ENCODE measurements around the gene PLCH1. TPM values are rescaled to one million over a fixed set of nuclear protein-coding genes. Genes with fewer than 3 reads are reported as not detected.

PLCH1 gene
- total and polyA plus RNA-seq, 2 experiments from 2014 or later, result 8.1 to 25.3 TPM

DNA sequence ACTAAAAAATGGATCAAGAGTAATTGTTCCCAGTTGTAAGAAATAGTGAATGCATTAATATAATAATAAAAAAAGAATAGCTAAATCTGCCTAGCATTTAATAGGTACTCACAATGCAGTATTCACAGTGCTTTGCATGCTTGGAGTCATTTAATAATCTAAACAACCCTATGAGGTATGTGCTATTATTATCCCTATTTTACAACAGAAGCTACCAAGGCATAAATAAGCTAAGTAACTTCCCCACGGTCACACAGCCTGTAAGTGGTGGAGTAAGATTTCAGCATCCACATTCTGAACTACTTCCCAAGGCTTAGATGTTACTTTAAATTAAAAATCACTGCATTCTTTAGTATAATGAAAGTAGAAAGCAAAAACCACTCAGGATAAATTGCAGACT lies 102.9 kb downstream of the PLCH1 start (continued):
- TF ChIP-seq CTCF (conservative IDR thresholded peaks at IDR 0.05; ENCODE audit: low read depth in 2 of 2) (no peak), CREB1 (CRISPR knock-in tag; IDR thresholded peaks at IDR 0.05; ENCODE audit: low read depth) (no peak), ETS1 (IDR thresholded peaks at IDR 0.05) (no peak)
- TF ChIP-seq, protein P1, sequence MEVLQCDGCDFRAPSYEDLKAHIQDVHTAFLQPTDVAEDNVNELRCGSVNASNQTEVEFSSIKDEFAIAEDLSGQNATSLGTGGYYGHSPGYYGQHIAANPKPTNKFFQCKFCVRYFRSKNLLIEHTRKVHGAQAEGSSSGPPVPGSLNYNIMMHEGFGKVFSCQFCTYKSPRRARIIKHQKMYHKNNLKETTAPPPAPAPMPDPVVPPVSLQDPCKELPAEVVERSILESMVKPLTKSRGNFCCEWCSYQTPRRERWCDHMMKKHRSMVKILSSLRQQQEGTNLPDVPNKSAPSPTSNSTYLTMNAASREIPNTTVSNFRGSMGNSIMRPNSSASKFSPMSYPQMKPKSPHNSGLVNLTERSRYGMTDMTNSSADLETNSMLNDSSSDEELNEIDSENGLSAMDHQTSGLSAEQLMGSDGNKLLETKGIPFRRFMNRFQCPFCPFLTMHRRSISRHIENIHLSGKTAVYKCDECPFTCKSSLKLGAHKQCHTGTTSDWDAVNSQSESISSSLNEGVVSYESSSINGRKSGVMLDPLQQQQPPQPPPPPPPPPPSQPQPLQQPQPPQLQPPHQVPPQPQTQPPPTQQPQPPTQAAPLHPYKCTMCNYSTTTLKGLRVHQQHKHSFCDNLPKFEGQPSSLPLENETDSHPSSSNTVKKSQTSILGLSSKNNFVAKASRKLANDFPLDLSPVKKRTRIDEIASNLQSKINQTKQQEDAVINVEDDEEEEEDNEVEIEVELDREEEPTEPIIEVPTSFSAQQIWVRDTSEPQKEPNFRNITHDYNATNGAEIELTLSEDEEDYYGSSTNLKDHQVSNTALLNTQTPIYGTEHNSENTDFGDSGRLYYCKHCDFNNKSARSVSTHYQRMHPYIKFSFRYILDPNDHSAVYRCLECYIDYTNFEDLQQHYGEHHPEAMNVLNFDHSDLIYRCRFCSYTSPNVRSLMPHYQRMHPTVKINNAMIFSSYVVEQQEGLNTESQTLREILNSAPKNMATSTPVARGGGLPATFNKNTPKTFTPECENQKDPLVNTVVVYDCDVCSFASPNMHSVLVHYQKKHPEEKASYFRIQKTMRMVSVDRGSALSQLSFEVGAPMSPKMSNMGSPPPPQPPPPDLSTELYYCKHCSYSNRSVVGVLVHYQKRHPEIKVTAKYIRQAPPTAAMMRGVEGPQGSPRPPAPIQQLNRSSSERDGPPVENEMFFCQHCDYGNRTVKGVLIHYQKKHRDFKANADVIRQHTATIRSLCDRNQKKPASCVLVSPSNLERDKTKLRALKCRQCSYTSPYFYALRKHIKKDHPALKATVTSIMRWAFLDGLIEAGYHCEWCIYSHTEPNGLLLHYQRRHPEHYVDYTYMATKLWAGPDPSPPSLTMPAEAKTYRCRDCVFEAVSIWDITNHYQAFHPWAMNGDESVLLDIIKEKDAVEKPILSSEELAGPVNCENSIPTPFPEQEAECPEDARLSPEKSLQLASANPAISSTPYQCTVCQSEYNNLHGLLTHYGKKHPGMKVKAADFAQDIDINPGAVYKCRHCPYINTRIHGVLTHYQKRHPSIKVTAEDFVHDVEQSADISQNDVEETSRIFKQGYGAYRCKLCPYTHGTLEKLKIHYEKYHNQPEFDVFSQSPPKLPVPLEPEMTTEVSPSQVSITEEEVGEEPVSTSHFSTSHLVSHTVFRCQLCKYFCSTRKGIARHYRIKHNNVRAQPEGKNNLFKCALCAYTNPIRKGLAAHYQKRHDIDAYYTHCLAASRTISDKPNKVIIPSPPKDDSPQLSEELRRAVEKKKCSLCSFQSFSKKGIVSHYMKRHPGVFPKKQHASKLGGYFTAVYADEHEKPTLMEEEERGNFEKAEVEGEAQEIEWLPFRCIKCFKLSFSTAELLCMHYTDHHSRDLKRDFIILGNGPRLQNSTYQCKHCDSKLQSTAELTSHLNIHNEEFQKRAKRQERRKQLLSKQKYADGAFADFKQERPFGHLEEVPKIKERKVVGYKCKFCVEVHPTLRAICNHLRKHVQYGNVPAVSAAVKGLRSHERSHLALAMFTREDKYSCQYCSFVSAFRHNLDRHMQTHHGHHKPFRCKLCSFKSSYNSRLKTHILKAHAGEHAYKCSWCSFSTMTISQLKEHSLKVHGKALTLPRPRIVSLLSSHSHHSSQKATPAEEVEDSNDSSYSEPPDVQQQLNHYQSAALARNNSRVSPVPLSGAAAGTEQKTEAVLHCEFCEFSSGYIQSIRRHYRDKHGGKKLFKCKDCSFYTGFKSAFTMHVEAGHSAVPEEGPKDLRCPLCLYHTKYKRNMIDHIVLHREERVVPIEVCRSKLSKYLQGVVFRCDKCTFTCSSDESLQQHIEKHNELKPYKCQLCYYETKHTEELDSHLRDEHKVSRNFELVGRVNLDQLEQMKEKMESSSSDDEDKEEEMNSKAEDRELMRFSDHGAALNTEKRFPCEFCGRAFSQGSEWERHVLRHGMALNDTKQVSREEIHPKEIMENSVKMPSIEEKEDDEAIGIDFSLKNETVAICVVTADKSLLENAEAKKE (CRISPR knock-in tag; IDR thresholded peaks at IDR 0.05), result no peak

DNA sequence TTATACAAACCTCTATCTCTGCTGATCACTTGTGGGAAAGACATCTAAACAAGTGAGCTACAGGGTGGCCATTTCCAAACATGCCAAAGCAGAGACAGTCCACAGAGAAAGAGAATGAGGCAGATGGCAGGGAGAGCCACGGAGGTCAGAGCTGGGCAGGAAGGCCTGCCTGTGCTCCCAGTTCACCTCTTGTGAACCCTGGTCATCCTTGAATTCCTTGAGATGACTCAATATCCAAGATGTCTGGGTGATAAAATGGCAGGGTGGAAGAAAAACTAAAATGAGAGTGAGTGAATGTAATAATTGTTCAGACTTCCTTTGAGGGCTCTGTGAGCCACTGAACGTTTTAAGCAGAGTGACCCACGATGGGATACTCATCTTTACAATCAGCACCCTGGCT lies 104.8 kb downstream of the PLCH1 start:
- Histone ChIP-seq H3K9me2 (ENCODE audit: insufficient read depth) (peaks cover 4% of the 10 kb centered on the region; the same call in 1 of the 2 replicates), H3F3A (replicated peaks; ENCODE audit: low read depth) (no peaks in the 10 kb centered on the region), H3K27ac (ENCODE audit: low read depth) (no peak overlapping the region), H3K36me3 (ENCODE audit: insufficient read depth) (no peaks in the 10 kb centered on the region), H4K20me1 (replicated peaks; ENCODE audit: insufficient read depth) (no peaks in the 10 kb centered on the region), H3K4me2 (no peak overlapping the region), H3K4me3 (no peak overlapping the region), H3K4me1 (ENCODE audit: insufficient read depth) (peaks cover 15% of the 10 kb centered on the region), H3K79me2 (replicated peaks; ENCODE audit: insufficient read depth) (peaks cover 3% of the 10 kb centered on the region), H2AFZ (no peak overlapping the region), H3K27me3 (ENCODE audit: insufficient read depth) (no peaks in the 10 kb centered on the region)
- H3K4me3 Mint-ChIP-seq, result no peak overlapping the region
- peaks cover 15% of the 10 kb centered on the region for H3K4me1 Mint-ChIP-seq
- H3K36me3 Mint-ChIP-seq (ENCODE audit: low read depth), result no peaks in the 10 kb centered on the region; the same call in 2 of the 3 replicates
- H3K27me3 Mint-ChIP-seq (ENCODE audit: insufficient read depth, low read depth, poor library complexity), result no peaks in the 10 kb centered on the region
- ATAC-seq (no peak), DNase-seq (ENCODE audit: low spot score) (no peak)
- peak overlapping the region; percentile 60 for H3K27ac Mint-ChIP-seq
- no peaks in the 10 kb centered on the region for H3K9me3 Mint-ChIP-seq
- no peak for TF ChIP-seq NANOG (IDR thresholded peaks at IDR 0.05; ENCODE audit: borderline replicate concordance)
- no peak for TF ChIP-seq ZNF114 (CRISPR knock-in tag; IDR thresholded peaks at IDR 0.05)
- no peak for TF ChIP-seq EZH2 (IDR thresholded peaks at IDR 0.05; ENCODE audit: low read depth, unreplicated experiment)
- no peak for TF ChIP-seq STAT1 (IDR thresholded peaks at IDR 0.05; ENCODE audit: unreplicated experiment)
- TF ChIP-seq EZH2phosphoT487 (IDR thresholded peaks at IDR 0.05; ENCODE audit: unreplicated experiment), result no peak
- TF ChIP-seq CTCF (conservative IDR thresholded peaks at IDR 0.05; ENCODE audit: low read depth in 2 of 2), result no peak
- TF ChIP-seq POLR2AphosphoS5 (IDR thresholded peaks at IDR 0.05; ENCODE audit: low read depth), result no peak
- no peak for TF ChIP-seq JUNB (IDR thresholded peaks at IDR 0.05; ENCODE audit: unreplicated experiment)
